HG03025 (cell line): ENCODE results near the gene AEBP1.

Experiments
- ATAC-seq: cut with Tn5 transposase; IDR thresholded peaks from one replicate; pipeline ENCODE4 v1.9.1; 2021; ENCODE audit warnings: mild to moderate bottlenecking, moderate library complexity; ENCODE audit not compliant: unreplicated experiment, low FRiP score

Gene AEBP1

GRCh38 chr7:44066494-44067063, 37.6 kb upstream of the AEBP1 start:
- ATAC-seq = no peak

GRCh38 chr7:44067064-44067951, 36.8 kb upstream of the AEBP1 start:
- no peak for ATAC-seq

- ATAC-seq = no peak
Observed at GRCh38 chr7:44068054-44068453, 36.1 kb upstream of the AEBP1 start.

- ATAC-seq = no peak
Observed at GRCh38 chr7:44071726-44072363, 32.3 kb upstream of the AEBP1 start.

GRCh38 chr7:44072364-44073231, 31.5 kb upstream of the AEBP1 start:
- ATAC-seq = no peak

- no peak for ATAC-seq
Observed at GRCh38 chr7:44073664-44074348, 30.3 kb upstream of the AEBP1 start.

- ATAC-seq = no peak
Observed at GRCh38 chr7:44074349-44074695, 29.8 kb upstream of the AEBP1 start.

GRCh38 chr7:44075296-44076075, 28.7 kb upstream of the AEBP1 start:
- ATAC-seq = no peak

- no peak for ATAC-seq
Observed at GRCh38 chr7:44076101-44076895, 27.8 kb upstream of the AEBP1 start.

GRCh38 chr7:44077061-44077460, 27.1 kb upstream of the AEBP1 start:
- no peak for ATAC-seq

- ATAC-seq = no peak
Observed at GRCh38 chr7:44077681-44078091, 26.5 kb upstream of the AEBP1 start.

GRCh38 chr7:44078521-44078920, 25.6 kb upstream of the AEBP1 start:
- ATAC-seq = no peak

GRCh38 chr7:44079331-44080021, 24.7 kb upstream of the AEBP1 start:
- no peak for ATAC-seq

GRCh38 chr7:44080118-44080517, 24.0 kb upstream of the AEBP1 start:
- ATAC-seq = no peak

GRCh38 chr7:44080686-44081265, 23.4 kb upstream of the AEBP1 start:
- ATAC-seq = no peak

- no peak for ATAC-seq
Observed at GRCh38 chr7:44081266-44081748, 22.8 kb upstream of the AEBP1 start.

GRCh38 chr7:44082541-44083207, 21.5 kb upstream of the AEBP1 start:
- peak; percentile 86 for ATAC-seq
